Fibroblast of the aortic adventitia (primary cell): ENCODE results near the gene HMMR. TPM values are rescaled to one million over a fixed set of nuclear protein-coding genes. Genes with fewer than 3 reads are reported as not detected.
A peak's percentile ranks its signal among the peaks of the same experiment; 100 is the strongest.
"Not testable (repeated sequence)": the region's sequence is repeated elsewhere in the genome, so short reads cannot be mapped to it uniquely, and the experiment has no call there.

Experiments used
- DNase-seq: peaks from one replicate; pipeline ENCODE4 v3.0.0-alpha.2; 2010; ENCODE audit warnings: low read depth
- H3K4me3 ChIP-seq: 2 replicates; pipeline ENCODE4 v1.5.1; 2011; ENCODE audit warnings: low read depth, mild to moderate bottlenecking, control low read depth, low read length, moderate library complexity
- total RNA-seq: library from RNA; depleted of rRNA; stranded (reverse); fragments of >200 nt; gene quantifications from 2 replicates; pipeline ENCODE4 v1.2.3, GENCODE V29; 2012; ENCODE audit warnings: low replicate concordance
- TF ChIP-seq, protein P1 (sequence below): IDR thresholded peaks from 2 replicates; pipeline ENCODE4 v1.5.1; 2011; ENCODE audit warnings: mild to moderate bottlenecking, low read length, control low read depth, inconsistent platforms; ENCODE audit not compliant: insufficient read depth

The HMMR gene
- total RNA-seq, 1 donor, result 37.2 TPM

DNA sequence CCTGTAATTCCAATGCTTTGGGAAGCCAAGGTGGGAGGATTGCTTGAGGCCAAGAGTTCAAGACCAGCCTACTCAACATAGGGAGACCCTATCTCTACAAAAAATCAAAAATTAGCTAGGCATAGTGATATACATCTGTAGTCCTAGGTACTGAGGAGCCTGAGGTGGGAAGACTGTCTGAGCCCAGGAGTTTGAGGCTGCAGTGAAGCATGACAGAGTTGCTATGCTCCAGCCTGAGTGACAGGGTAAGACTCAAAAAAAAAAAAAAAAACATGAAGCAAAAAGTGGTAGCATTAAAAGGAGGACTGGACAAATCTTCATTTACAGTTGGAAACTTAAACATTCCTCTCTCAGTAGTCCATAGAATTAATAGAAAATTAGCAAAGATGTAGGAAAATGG lies 13.2 kb upstream of the HMMR start:
- no peak overlapping the region for H3K4me3 ChIP-seq
- TF ChIP-seq, protein P1, sequence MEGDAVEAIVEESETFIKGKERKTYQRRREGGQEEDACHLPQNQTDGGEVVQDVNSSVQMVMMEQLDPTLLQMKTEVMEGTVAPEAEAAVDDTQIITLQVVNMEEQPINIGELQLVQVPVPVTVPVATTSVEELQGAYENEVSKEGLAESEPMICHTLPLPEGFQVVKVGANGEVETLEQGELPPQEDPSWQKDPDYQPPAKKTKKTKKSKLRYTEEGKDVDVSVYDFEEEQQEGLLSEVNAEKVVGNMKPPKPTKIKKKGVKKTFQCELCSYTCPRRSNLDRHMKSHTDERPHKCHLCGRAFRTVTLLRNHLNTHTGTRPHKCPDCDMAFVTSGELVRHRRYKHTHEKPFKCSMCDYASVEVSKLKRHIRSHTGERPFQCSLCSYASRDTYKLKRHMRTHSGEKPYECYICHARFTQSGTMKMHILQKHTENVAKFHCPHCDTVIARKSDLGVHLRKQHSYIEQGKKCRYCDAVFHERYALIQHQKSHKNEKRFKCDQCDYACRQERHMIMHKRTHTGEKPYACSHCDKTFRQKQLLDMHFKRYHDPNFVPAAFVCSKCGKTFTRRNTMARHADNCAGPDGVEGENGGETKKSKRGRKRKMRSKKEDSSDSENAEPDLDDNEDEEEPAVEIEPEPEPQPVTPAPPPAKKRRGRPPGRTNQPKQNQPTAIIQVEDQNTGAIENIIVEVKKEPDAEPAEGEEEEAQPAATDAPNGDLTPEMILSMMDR, result no peak
- DNase-seq, result no peak

DNA sequence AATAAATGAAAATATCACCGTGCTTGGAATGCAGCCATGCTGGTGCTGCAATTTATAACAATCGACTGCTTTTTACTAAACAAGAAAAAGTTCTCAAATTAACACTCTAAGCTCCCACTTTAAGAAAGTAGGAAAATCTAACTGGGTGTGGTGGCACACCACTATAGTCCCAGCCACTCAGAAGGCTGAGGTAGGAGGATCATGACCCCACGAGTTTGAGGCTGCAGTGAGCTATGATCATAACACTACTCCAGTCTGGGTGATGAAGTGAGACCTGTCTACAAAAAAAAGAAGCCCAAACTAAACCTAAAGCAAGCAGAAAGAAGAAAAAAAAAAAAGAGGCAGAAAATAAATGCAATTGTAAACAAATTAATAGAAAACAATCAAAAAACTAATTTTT lies 12.6 kb upstream of the HMMR start:
- TF ChIP-seq, protein P1, result no peak
- DNase-seq, result no peak
- no peak overlapping the region for H3K4me3 ChIP-seq

DNA sequence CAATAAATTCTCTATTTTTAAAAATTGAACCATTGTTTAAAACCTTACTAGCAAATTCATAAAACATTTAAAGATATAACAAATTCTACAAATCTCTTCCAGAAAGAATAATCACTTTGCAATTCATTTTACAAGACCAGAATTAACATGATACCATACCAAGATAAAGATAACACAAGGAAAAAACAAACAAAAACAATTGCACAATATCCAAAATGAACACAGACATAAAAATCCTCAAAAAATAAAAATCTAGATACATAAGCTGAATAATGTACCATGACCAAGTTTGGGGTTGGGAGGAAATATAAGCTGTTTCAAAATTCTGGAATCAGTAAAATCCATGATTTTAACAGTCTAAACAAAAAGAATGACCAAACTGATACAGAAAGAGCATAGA lies 11.9 kb upstream of the HMMR start:
- TF ChIP-seq, protein P1, result no peak
- H3K4me3 ChIP-seq, result no peak overlapping the region
- no peak for DNase-seq

DNA sequence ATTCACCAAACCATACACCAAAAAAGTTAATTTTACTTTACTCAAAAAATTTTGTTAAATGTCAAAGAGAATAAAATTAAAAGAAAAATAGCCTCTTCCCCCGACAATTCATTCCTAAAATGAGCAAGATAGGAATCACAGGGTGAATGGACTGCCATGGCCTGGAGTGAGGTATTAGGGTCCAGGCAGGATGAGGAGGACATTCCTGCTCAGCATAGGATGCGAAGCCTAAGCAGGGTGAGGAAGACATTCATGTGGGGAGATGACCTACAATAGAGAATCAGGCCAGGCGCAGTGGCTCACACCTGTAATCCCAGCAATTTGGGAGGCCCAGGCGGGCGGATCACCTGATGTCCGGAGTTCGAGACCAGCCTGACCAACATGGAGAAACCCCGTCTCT lies 8.9 kb upstream of the HMMR start:
- H3K4me3 ChIP-seq, result no peak overlapping the region
- no peak for DNase-seq
- TF ChIP-seq, protein P1, result no peak

DNA sequence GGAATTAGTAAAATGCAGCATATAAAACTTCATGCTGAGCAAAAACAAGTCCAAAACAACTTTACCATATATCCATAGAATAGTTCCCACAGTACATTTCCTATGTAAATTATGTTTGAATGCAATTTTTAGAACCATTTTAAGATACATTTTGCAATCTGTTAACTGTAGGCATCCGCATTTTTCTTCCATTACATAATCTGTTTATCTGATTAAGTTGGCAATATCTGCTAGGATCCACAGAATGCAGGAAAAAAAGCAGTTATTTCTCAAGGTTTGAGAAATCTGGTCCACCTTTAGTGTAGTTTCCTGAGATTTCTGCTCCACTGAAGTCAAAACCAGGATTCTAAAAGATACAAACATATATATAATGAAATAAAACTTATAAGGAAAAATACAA lies 6.7 kb upstream of the HMMR start:
- TF ChIP-seq, protein P1, result no peak
- no peak overlapping the region for H3K4me3 ChIP-seq
- peak; percentile 55 for DNase-seq

DNA sequence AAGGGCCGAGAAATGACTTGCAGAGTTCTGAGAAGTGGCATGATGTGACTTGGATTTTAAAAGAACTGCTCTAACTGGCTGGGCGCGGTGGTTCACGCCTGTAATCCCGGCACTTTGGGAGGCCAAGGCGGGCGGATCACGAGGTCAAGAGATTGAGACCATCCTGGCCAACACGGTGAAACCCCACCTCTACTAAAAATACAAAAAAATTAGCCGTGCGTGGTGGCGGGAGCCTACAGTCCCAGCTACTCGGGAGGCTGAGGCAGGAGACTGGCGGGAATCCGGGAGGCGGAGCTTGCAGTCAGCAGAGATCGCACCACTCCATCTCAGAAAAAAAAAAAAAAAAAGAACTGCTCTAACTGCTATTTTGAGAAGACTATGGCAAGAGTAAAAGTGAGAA lies 5.0 kb upstream of the HMMR start:
- DNase-seq, H3K4me3 ChIP-seq: not testable (repeated sequence)

DNA sequence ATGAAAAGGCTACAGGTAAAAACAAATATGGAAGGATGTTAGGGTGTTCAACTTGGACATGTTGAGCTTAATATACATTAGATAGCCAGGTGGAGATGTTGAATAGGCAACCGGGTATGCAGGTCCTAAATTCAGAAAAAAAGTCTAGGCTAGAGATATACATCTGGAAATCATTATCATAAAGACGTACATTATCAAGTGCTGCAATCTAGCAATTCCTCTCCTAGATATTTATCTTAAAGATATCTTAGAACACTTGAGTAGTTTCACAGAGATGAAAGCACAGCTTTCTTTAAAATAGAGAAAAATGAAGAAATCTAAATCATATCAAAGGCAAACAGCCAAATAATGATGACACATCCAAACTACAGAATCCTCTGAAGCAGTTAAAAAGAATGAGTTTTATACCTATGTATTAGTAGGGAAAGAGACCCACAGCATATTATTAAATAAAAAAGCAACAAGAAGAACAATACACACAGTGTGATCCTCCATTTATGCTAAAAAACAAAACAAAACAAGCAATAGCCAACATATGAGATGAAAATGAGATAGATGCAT lies 4.3 kb upstream of the HMMR start:
- DNase-seq, result no peak

More for the DNA sequence above, 4.3 kb upstream of the HMMR start:
- TF ChIP-seq, protein P1, result no peak
- no peak overlapping the region for H3K4me3 ChIP-seq
